Prostate gland (tissue), 2 donors: ENCODE data around the gene TOP2B.

Source experiments
- CTCF ChIP-seq, 4 experiments: fragments of 200-600 bp in 2 of 4; fragments of 450-650 bp in 2 of 4; sonication (generic) in 2 of 4; IDR thresholded peaks; 1 replicate in 3 of 4; 2 replicates in 1 of 4; pipeline ENCODE4 v1.5.1; 2016 to 2019; ENCODE audit warnings: antibody characterized with exemption in 4 of 4, mild to moderate bottlenecking in 2 of 4, moderate library complexity in 2 of 4
- POLR2A ChIP-seq: fragments of 450-650 bp; IDR thresholded peaks from one replicate; pipeline ENCODE4 v1.6.1; 2016; ENCODE audit warnings: antibody characterized with exemption, mild to moderate bottlenecking
- POLR2AphosphoS5 ChIP-seq: sonication (generic); formaldehyde crosslinking; IDR thresholded peaks from one replicate; pipeline ENCODE4 v1.6.1; 2017; ENCODE audit warnings: antibody characterized with exemption

GRCh38 chr3:25604107-25604805 lies 60.5 kb downstream of the TOP2B start:
- TF ChIP-seq CTCF (IDR thresholded peaks at IDR 0.05), result no peak
- no peak for TF ChIP-seq POLR2A
- TF ChIP-seq POLR2AphosphoS5, result no peak
